CD14-positive monocyte (primary cell): ENCODE results near the gene PARP9. TPM values are rescaled to one million over a fixed set of nuclear protein-coding genes. Genes with fewer than 3 reads are reported as not detected.

Source experiments
- DNase-seq, 3 donors: peaks; one replicate each; pipeline ENCODE4 v3.0.0-alpha.2; 2011 to 2022
- H2AFZ ChIP-seq: 2 replicates; pipeline ENCODE4 v1.6.0; 2012; ENCODE audit warnings: mild to moderate bottlenecking, low read depth, low read length, inconsistent platforms; ENCODE audit not compliant: insufficient read depth, poor library complexity, severe bottlenecking
- H3K27ac ChIP-seq, 2 donors: 1 replicate in 1 of 2; 2 replicates in 1 of 2; pipeline ENCODE4 v1.5.1; 2012 to 2013; ENCODE audit warnings: low read length in 2 of 2, control low read depth in 1 of 2, inconsistent platforms in 1 of 2, low read depth in 1 of 2, mild to moderate bottlenecking in 1 of 2
- H3K27me3 ChIP-seq, 2 donors: one replicate each; pipeline versions ENCODE4 v1.6.0 to v1.6.1; 2011 to 2013; ENCODE audit warnings: low read length in 2 of 2; ENCODE audit not compliant: control insufficient read depth in 2 of 2, insufficient read depth in 2 of 2
- H3K36me3 ChIP-seq, 2 donors: replicated peaks in 1 of 2; 1 replicate in 1 of 2; 2 replicates in 1 of 2; pipeline versions ENCODE4 v1.5.1 to v1.6.1; 2012 to 2013; ENCODE audit warnings: low read length in 2 of 2, control low read depth in 1 of 2, inconsistent platforms in 1 of 2, mild to moderate bottlenecking in 1 of 2; ENCODE audit not compliant: insufficient read depth in 2 of 2, control insufficient read depth in 1 of 2
- H3K4me1 ChIP-seq, 2 donors: 1 replicate in 1 of 2; 2 replicates in 1 of 2; pipeline versions ENCODE4 v1.5.1 to v1.6.1; 2012 to 2013; ENCODE audit warnings: low read length in 2 of 2, control low read depth in 1 of 2, inconsistent platforms in 1 of 2, mild to moderate bottlenecking in 1 of 2, moderate library complexity in 1 of 2; ENCODE audit not compliant: insufficient read depth in 2 of 2, control insufficient read depth in 1 of 2
- H3K4me2 ChIP-seq: replicated peaks from 2 replicates; pipeline ENCODE3; 2012; ENCODE audit warnings: low read length, moderate library complexity, mild to moderate bottlenecking; ENCODE audit not compliant: poor library complexity, severe bottlenecking; ENCODE audit errors: extremely low read depth
- H3K4me3 ChIP-seq, 3 experiments: fragments of 200-600 bp in 1 of 3; sonication (generic) in 1 of 3; replicated peaks in 1 of 3; 1 replicate in 2 of 3; 2 replicates in 1 of 3; pipeline ENCODE4 v1.5.1; 2011 to 2013; ENCODE audit warnings: low read length in 3 of 3, mild to moderate bottlenecking in 3 of 3, control low read depth in 2 of 3, low read depth in 2 of 3, inconsistent platforms in 1 of 3, moderate library complexity in 1 of 3
- H3K79me2 ChIP-seq: 2 replicates; pipeline ENCODE4 v1.6.0; 2012; ENCODE audit warnings: mild to moderate bottlenecking, control low read depth, inconsistent platforms, low read length, moderate library complexity; ENCODE audit not compliant: insufficient read depth
- H3K9ac ChIP-seq: 2 replicates; pipeline ENCODE4 v1.6.0; 2017; ENCODE audit warnings: low read length, mild to moderate bottlenecking; ENCODE audit not compliant: insufficient read depth, poor library complexity, severe bottlenecking
- H3K9me3 ChIP-seq, 2 donors: replicated peaks in 1 of 2; 1 replicate in 1 of 2; 2 replicates in 1 of 2; pipeline versions ENCODE4 v1.5.1 to v1.6.1; 2012 to 2013; ENCODE audit warnings: low read length in 2 of 2, control low read depth in 1 of 2; ENCODE audit not compliant: control insufficient read depth in 1 of 2, insufficient read depth in 1 of 2
- H4K20me1 ChIP-seq: 2 replicates; pipeline ENCODE4 v1.6.0; 2012; ENCODE audit warnings: mild to moderate bottlenecking, low read length, control low read depth, moderate library complexity; ENCODE audit not compliant: insufficient read depth
- H3K27ac Mint-ChIP-seq, 7 donors: one replicate each; pipeline ENCODE4 v1.8.0; 2020; ENCODE audit warnings: mild to moderate bottlenecking in 7 of 7, mixed read lengths in 7 of 7, moderate library complexity in 6 of 7, inconsistent platforms in 2 of 7
- H3K27me3 Mint-ChIP-seq, 3 donors: one replicate each; pipeline ENCODE4 v1.8.0; 2021 to 2022; ENCODE audit warnings: low read depth in 3 of 3, mild to moderate bottlenecking in 3 of 3, mixed read lengths in 3 of 3, moderate library complexity in 3 of 3, inconsistent platforms in 1 of 3
- H3K36me3 Mint-ChIP-seq, 2 donors: one replicate each; pipeline ENCODE4 v1.8.0; 2020; ENCODE audit warnings: mixed read lengths in 2 of 2, inconsistent platforms in 1 of 2, mild to moderate bottlenecking in 1 of 2
- H3K4me1 Mint-ChIP-seq: one replicate; pipeline ENCODE4 v1.8.0; 2020; ENCODE audit warnings: mild to moderate bottlenecking, mixed read lengths
- H3K4me3 Mint-ChIP-seq, 2 donors: one replicate each; pipeline ENCODE4 v1.8.0; 2020; ENCODE audit warnings: mild to moderate bottlenecking in 2 of 2, mixed read lengths in 2 of 2, moderate library complexity in 1 of 2
- H3K9me3 Mint-ChIP-seq, 7 donors: one replicate each; pipeline ENCODE4 v1.8.0; 2020 to 2022; ENCODE audit warnings: mixed read lengths in 7 of 7, mild to moderate bottlenecking in 6 of 7, moderate library complexity in 6 of 7, inconsistent platforms in 2 of 7
- CTCF ChIP-seq: fragments of 200-600 bp; IDR thresholded peaks from one replicate; pipeline ENCODE4 v1.8.0; 2022; ENCODE audit warnings: antibody characterized with exemption, mild to moderate bottlenecking
- WGBS: methylation state at CpG from one replicate; pipeline ENCODE4 v1.1.5; 2013; ENCODE audit warnings: missing lambda C conversion rate; ENCODE audit not compliant: insufficient coverage; 5-methylcytosine and 5-hydroxymethylcytosine counted together
- intact Hi-C, 2 donors: fragments of 100-400 bp; cut with micrococcal nuclease; formaldehyde crosslinking; loops; one replicate each; pipeline versions ENCODE4 v1.15.0 to v1.15.1; 2023
- polyA plus RNA-seq, 3 donors: library from polyadenylated mRNA; depleted of rRNA in 1 of 3; unstranded in 2 of 3; stranded (reverse) in 1 of 3; fragments of 300-500 nt in 2 of 3; fragments of >200 nt in 1 of 3; fragmentation: Illumina TruSeq in 2 of 3; gene quantifications; 1 replicate in 2 of 3; 2 replicates in 1 of 3; pipeline ENCODE4 v1.2.3, GENCODE V29; 2012 to 2021

Gene PARP9
- polyA plus RNA-seq, 3 donors: 31.4 to 43.3 (median 34.4) TPM

GRCh38 chr3:122513386-122514122 lies 50.5 kb downstream of the PARP9 start:
- no peaks in the 10 kb centered on the region for H3K36me3 ChIP-seq
- H2AFZ ChIP-seq: peak overlapping the region; percentile 88
- DNase-seq: peak in 1 of 3 donors; percentile 12
- H4K20me1 ChIP-seq: peaks cover 52% of the 10 kb centered on the region
- H3K4me2 ChIP-seq: peak overlapping the region; percentile 83
- peak overlapping the region; percentile 56 to 93 (median 89) for H3K4me3 ChIP-seq
- peak overlapping the region; percentile 95 for H3K9ac ChIP-seq
- H3K4me1 ChIP-seq: peaks cover 17 to 28% of the 10 kb centered on the region in 2 donors
- peak overlapping the region; percentile 88 to 99 (median 97) for H3K27ac Mint-ChIP-seq
- no peaks in the 10 kb centered on the region for H3K27me3 ChIP-seq
- TF ChIP-seq CTCF: no peak
- H3K27me3 Mint-ChIP-seq: no peaks in the 10 kb centered on the region
- WGBS: 2% methylated on average over 11 of the region's 19 CpGs
- peaks cover 52% of the 10 kb centered on the region for H3K79me2 ChIP-seq
- intact Hi-C loops: loop anchor here in 1 of 2 donors (2.0 to 10.0 kb wide), 3 partner anchors 15 to 99 kb away; partner anchors contain the start of gene WDR5B
- H3K4me3 Mint-ChIP-seq: peak overlapping the region; percentile 82 to 94
- H3K36me3 Mint-ChIP-seq: peaks cover 0 to 10% of the 10 kb centered on the region in 2 donors
- peaks cover 0 to 4% (median 4%) of the 10 kb centered on the region in 7 donors for H3K9me3 Mint-ChIP-seq
- H3K4me1 Mint-ChIP-seq: peaks cover 42% of the 10 kb centered on the region
- H3K9me3 ChIP-seq: no peaks in the 10 kb centered on the region
- H3K27ac ChIP-seq: peak overlapping the region; percentile 89 to 92

- no peak overlapping the region for H2AFZ ChIP-seq
- H3K27ac ChIP-seq: no peak overlapping the region
- 95% methylated on average over 11 of the region's 15 CpGs for WGBS
- peaks cover 65% of the 10 kb centered on the region for H3K79me2 ChIP-seq
- TF ChIP-seq CTCF: no peak
- H3K27me3 Mint-ChIP-seq: no peaks in the 10 kb centered on the region
- no peak overlapping the region for H3K4me2 ChIP-seq
- H3K9me3 ChIP-seq: no peaks in the 10 kb centered on the region
- no peak overlapping the region for H3K9ac ChIP-seq
- intact Hi-C loops: loop anchor here in 1 of 2 donors (2.0 to 10.0 kb wide), 3 partner anchors 13 to 97 kb away; partner anchors contain the start of gene WDR5B
- H3K9me3 Mint-ChIP-seq: peaks cover 0 to 4% (median 4%) of the 10 kb centered on the region in 7 donors
- no peak overlapping the region for H3K4me3 ChIP-seq
- H3K4me3 Mint-ChIP-seq: no peak overlapping the region
- no peaks in the 10 kb centered on the region for H3K36me3 ChIP-seq
- H3K4me1 Mint-ChIP-seq: peaks cover 44% of the 10 kb centered on the region
- H3K27me3 ChIP-seq: no peaks in the 10 kb centered on the region
- H3K36me3 Mint-ChIP-seq: peaks cover 0 to 17% of the 10 kb centered on the region in 2 donors
- H3K27ac Mint-ChIP-seq: peak overlapping the region in 1 of 7 donors; percentile 30
- DNase-seq: no peak
- H3K4me1 ChIP-seq: peaks cover 17 to 28% of the 10 kb centered on the region in 2 donors
- peaks cover 63% of the 10 kb centered on the region for H4K20me1 ChIP-seq
These were observed 51.8 kb downstream of the PARP9 start for GRCh38 chr3:122512284-122512683.
